HepG2 (cell line): Measurements from ENCODE around the gene ABCG8. TPM values are rescaled to one million over a fixed set of nuclear protein-coding genes. Genes with fewer than 3 reads are reported as not detected.

Experiments
- ASH2L ChIP-seq: fragments of 300-600, 200-600 bp; sonication (generic); IDR thresholded peaks from 2 replicates; pipeline ENCODE4 v1.7.0; 2017; ENCODE audit warnings: low read depth, mild to moderate bottlenecking, moderate library complexity, mixed read lengths, low read length; ENCODE audit not compliant: insufficient read length
- CTCF ChIP-seq: sonication (generic); formaldehyde crosslinking; IDR thresholded peaks from 2 replicates; pipeline ENCODE4 v1.5.0; 2020; ENCODE audit warnings: mild to moderate bottlenecking, missing genetic modification reagents, moderate library complexity
- ETS1 ChIP-seq: sonication (generic); formaldehyde crosslinking; IDR thresholded peaks from 2 replicates; pipeline ENCODE4 v1.4.0; 2020; ENCODE audit warnings: missing genetic modification reagents
- GLI4 ChIP-seq: sonication (generic); formaldehyde crosslinking; IDR thresholded peaks from 2 replicates; pipeline ENCODE4 v1.5.1; 2020; ENCODE audit warnings: missing genetic modification reagents, mild to moderate bottlenecking, moderate library complexity, borderline replicate concordance
- GMEB1 ChIP-seq: sonication (generic); formaldehyde crosslinking; IDR thresholded peaks from 2 replicates; pipeline ENCODE4 v1.5.1; 2020; ENCODE audit warnings: missing genetic modification reagents, mild to moderate bottlenecking, borderline replicate concordance
- MXD3 ChIP-seq: IDR thresholded peaks from 2 replicates; pipeline ENCODE4 v1.6.1; 2016; ENCODE audit warnings: mild to moderate bottlenecking, missing biosample characterization, missing genetic modification reagents
- SMAD1 ChIP-seq: sonication (generic); formaldehyde crosslinking; IDR thresholded peaks from 2 replicates; pipeline ENCODE4 v1.4.0; 2020; ENCODE audit warnings: missing genetic modification reagents, low read depth, mild to moderate bottlenecking, borderline replicate concordance
- ZMAT5 ChIP-seq: sonication (generic); formaldehyde crosslinking; IDR thresholded peaks from 2 replicates; pipeline ENCODE4 v1.5.0; 2020; ENCODE audit warnings: mild to moderate bottlenecking, low read depth, missing genetic modification reagents, borderline replicate concordance
- ZNF142 ChIP-seq: sonication (generic); formaldehyde crosslinking; IDR thresholded peaks from 2 replicates; pipeline ENCODE4 v1.4.0; 2020; ENCODE audit warnings: missing genetic modification reagents
- ZNF512B ChIP-seq: sonication (generic); formaldehyde crosslinking; IDR thresholded peaks from 2 replicates; pipeline ENCODE4 v1.5.1; 2020; ENCODE audit warnings: missing genetic modification reagents, mild to moderate bottlenecking, borderline replicate concordance
- ZNF839 ChIP-seq: sonication (generic); formaldehyde crosslinking; IDR thresholded peaks from 2 replicates; pipeline ENCODE4 v1.4.0; 2020; ENCODE audit warnings: missing genetic modification reagents, mild to moderate bottlenecking, borderline replicate concordance
- polyA plus RNA-seq, 8 experiments: library from polyadenylated mRNA; depleted of rRNA in 3 of 8; stranded (reverse) in 7 of 8; unstranded in 1 of 8; fragments of >200 nt; fragmentation: Illumina TruSeq in 4 of 8; extraction: Trizol in 4 of 8; gene quantifications; 2 replicates each; pipeline versions ENCODE4 v1.2.1 to v1.2.3, GENCODE V29; 2011 to 2016; ENCODE audit warnings: low read depth in 4 of 8, missing spikeins in 1 of 8, mixed read lengths in 1 of 8; ENCODE audit not compliant: insufficient read depth in 1 of 8
- total RNA-seq, 5 experiments: library from RNA; depleted of rRNA; stranded (reverse); fragments of >200 nt; fragmentation: Illumina TruSeq; extraction: Trizol; gene quantifications; 2 replicates each; pipeline ENCODE4 v1.2.3, GENCODE V29; 2016; ENCODE audit warnings: low read depth in 1 of 5

The ABCG8 gene
- total and polyA plus RNA-seq, 2 of the 13 experiments (the other 11 are each of a cell fraction or from before 2014, with no cell fraction given), result 8.1 to 8.8 TPM

- TF ChIP-seq ASH2L (peak; percentile 61), ZNF512B (0 out of 2 replicates have a peak, but pooled peaks have one; percentile 71), ZNF839 (CRISPR knock-in tag) (0 out of 2 replicates have a peak, but pooled peaks have one; percentile 74), CTCF (CRISPR knock-in tag) (0 out of 2 replicates have a peak, but pooled peaks have one; percentile 18), ZMAT5 (CRISPR knock-in tag) (0 out of 2 replicates have a peak, but pooled peaks have one; percentile 19), GMEB1 (peak; percentile 46; the same call in 1 of the 2 replicates), ZNF142 (CRISPR knock-in tag) (0 out of 2 replicates have a peak, but pooled peaks have one; percentile 80), MXD3 (CRISPR knock-in tag) (0 out of 2 replicates have a peak, but pooled peaks have one; percentile 14), GLI4 (CRISPR knock-in tag) (no peak), SMAD1 (CRISPR knock-in tag) (peak; percentile 45; the same call in 1 of the 2 replicates), ETS1 (no peak)
These were observed at the start of gene ABCG8, which contains the start of gene ABCG5 (continued) for GRCh38 chr2:43838560-43839267.
